GM12872 (cell line): ENCODE results near the gene RETN.

Experiments used
- CTCF ChIP-seq: IDR thresholded peaks from 3 replicates; pipeline ENCODE4 v1.5.1; 2011; ENCODE audit warnings: low read depth, mild to moderate bottlenecking, low read length, moderate library complexity; ENCODE audit not compliant: insufficient read depth

Gene RETN

GRCh38 chr19:7687177-7687576, 18.3 kb downstream of the RETN start:
- TF ChIP-seq CTCF = no peak

GRCh38 chr19:7689165-7689564, 20.3 kb downstream of the RETN start:
- TF ChIP-seq CTCF = no peak

- no peak for TF ChIP-seq CTCF
Observed at GRCh38 chr19:7690779-7691258, 22.0 kb downstream of the RETN start.

GRCh38 chr19:7691497-7691896, 22.6 kb downstream of the RETN start:
- TF ChIP-seq CTCF = no peak

- no peak for TF ChIP-seq CTCF
Observed at GRCh38 chr19:7692417-7693088, 23.7 kb downstream of the RETN start.

- no peak for TF ChIP-seq CTCF
Observed at GRCh38 chr19:7694499-7694898, 25.6 kb downstream of the RETN start.

- TF ChIP-seq CTCF = no peak
Observed at GRCh38 chr19:7697721-7698287, 29.0 kb downstream of the RETN start.
